ENCODE measurements around the gene DAW1. TPM values are rescaled to one million over a fixed set of nuclear protein-coding genes. Genes with fewer than 3 reads are reported as not detected.
"Not testable (repeated sequence)": the region's sequence is repeated elsewhere in the genome, so short reads cannot be mapped to it uniquely, and the experiment has no call there.

Gene DAW1
- total and polyA plus RNA-seq, 12 donors: 0.26 TPM; not detected in 11

GRCh38 chr2:227829337-227829736, 42.1 kb upstream of the DAW1 start:
- H3K27ac ChIP-seq: no peak overlapping the region
- DNase-seq: no peak
- 74 to 83% (median 75%) methylated on average over 2 of the region's 2 CpGs for WGBS, 4 donors
- intact Hi-C loops (cut with DNase I): no loop called here
- H3K36me3 ChIP-seq (replicated peaks in 1 of 2): no peaks in the 10 kb centered on the region
- H3K9me3 ChIP-seq (replicated peaks in 1 of 3): no peaks in the 10 kb centered on the region
- no peaks in the 10 kb centered on the region for H3K4me1 ChIP-seq (replicated peaks in 1 of 2)
- no peaks in the 10 kb centered on the region for H3K27me3 ChIP-seq
- TF ChIP-seq CTCF (IDR thresholded peaks at IDR 0.05) (no peak), POLR2A (IDR thresholded peaks at IDR 0.05) (no peak)
- no peak overlapping the region for H3K4me3 ChIP-seq

- DNase-seq: no peak
- no peak for TF ChIP-seq CTCF (IDR thresholded peaks at IDR 0.05)
- TF ChIP-seq POLR2A (IDR thresholded peaks at IDR 0.05): no peak
- H3K27me3 ChIP-seq: no peaks in the 10 kb centered on the region
- WGBS, 4 donors: 82 to 88% (median 85%) methylated on average over 10 of the region's 10 CpGs
- no peaks in the 10 kb centered on the region for H3K36me3 ChIP-seq (replicated peaks in 1 of 2)
- no peak overlapping the region for H3K4me3 ChIP-seq
- intact Hi-C loops (cut with DNase I): no loop called here
- no peak overlapping the region for H3K27ac ChIP-seq
- H3K4me1 ChIP-seq (replicated peaks in 1 of 2): no peaks in the 10 kb centered on the region
- H3K9me3 ChIP-seq (replicated peaks in 1 of 3): no peaks in the 10 kb centered on the region
These were observed 37.0 kb upstream of the DAW1 start for GRCh38 chr2:227834423-227834822.

- intact Hi-C loops (cut with DNase I): no loop called here
- Histone ChIP-seq H3K9me3 (replicated peaks in 1 of 3) (no peaks in the 10 kb centered on the region), H3K4me1 (replicated peaks in 1 of 2) (no peaks in the 10 kb centered on the region), H3K27me3 (no peaks in the 10 kb centered on the region), H3K4me3 (no peak overlapping the region), H3K27ac (no peak overlapping the region), H3K36me3 (replicated peaks in 1 of 2) (no peaks in the 10 kb centered on the region)
- DNase-seq: no peak
- no peak for TF ChIP-seq POLR2A (IDR thresholded peaks at IDR 0.05)
- 74 to 86% (median 76%) methylated on average over 5 of the region's 5 CpGs for WGBS, 4 donors
These were observed 36.3 kb upstream of the DAW1 start for GRCh38 chr2:227834916-227835650.

GRCh38 chr2:227839339-227840129, 31.9 kb upstream of the DAW1 start:
- H3K4me3 ChIP-seq; DNase-seq; intact Hi-C loops (cut with DNase I); H3K4me1 ChIP-seq (replicated peaks in 1 of 2); H3K27ac ChIP-seq; H3K9me3 ChIP-seq (replicated peaks in 1 of 3); H3K27me3 ChIP-seq; H3K36me3 ChIP-seq (replicated peaks in 1 of 2): not testable (repeated sequence)
- 56 to 67% (median 61%) methylated on average over 4 to 7 of the region's 7 CpGs for WGBS, 4 donors

- DNase-seq: no peak
- Histone ChIP-seq H3K36me3 (replicated peaks in 1 of 2) (no peaks in the 10 kb centered on the region), H3K27me3 (peaks cover 9% of the 10 kb centered on the region), H3K27ac (no peak overlapping the region), H3K4me1 (replicated peaks in 1 of 2) (no peaks in the 10 kb centered on the region), H3K9me3 (replicated peaks in 1 of 3) (no peaks in the 10 kb centered on the region), H3K4me3 (no peak overlapping the region)
- 78 to 86% (median 81%) methylated on average over 1 of the region's 1 CpG for WGBS, 4 donors
- intact Hi-C loops (cut with DNase I): no loop called here
- TF ChIP-seq CTCF (IDR thresholded peaks at IDR 0.05) (no peak), POLR2A (IDR thresholded peaks at IDR 0.05) (no peak)
These were observed 24.6 kb upstream of the DAW1 start for GRCh38 chr2:227846831-227847230.

All from adrenal gland (tissue), 12 donors.